ENCODE data around the gene BFSP2.
"Not testable (repeated sequence)": the region's sequence is repeated elsewhere in the genome, so short reads cannot be mapped to it uniquely, and the experiment has no call there.

BFSP2 gene

GRCh38 chr3:133492159-133492741 lies 92.4 kb downstream of the BFSP2 start:
- no peaks in the 10 kb centered on the region for H3K79me2 ChIP-seq (ENCODE audit: low read length)
- H3K4me2 ChIP-seq (ENCODE audit: low read length) = no peak overlapping the region
- H4K20me1 ChIP-seq (ENCODE audit: insufficient read depth, low read length) = no peaks in the 10 kb centered on the region
- H3K36me3 ChIP-seq (replicated peaks; ENCODE audit: low read depth, low read length) = no peaks in the 10 kb centered on the region
- no peak overlapping the region for H3K4me3 ChIP-seq (ENCODE audit: low read length)
- H3K4me1 ChIP-seq (ENCODE audit: low read length) = peaks cover 18% of the 10 kb centered on the region; the same call in 1 of the 2 replicates
- H3K27me3 ChIP-seq (ENCODE audit: low read depth, low read length) = no peaks in the 10 kb centered on the region
- H3K9me3 ChIP-seq (ENCODE audit: insufficient read depth, low read length) = peaks cover 5% of the 10 kb centered on the region; the same call in 1 of the 2 replicates
- no peak for TF ChIP-seq CTCF (IDR thresholded peaks at IDR 0.05; ENCODE audit: low read depth, low read length)
- TF ChIP-seq EZH2phosphoT487 (IDR thresholded peaks at IDR 0.05; ENCODE audit: low read depth) = no peak
- no peak overlapping the region for H3K9ac ChIP-seq (ENCODE audit: low read length)
- H3K27ac ChIP-seq (ENCODE audit: low read length) = no peak overlapping the region
- no peak overlapping the region for H2AFZ ChIP-seq (ENCODE audit: low read depth, low read length)

GRCh38 chr3:133494469-133494868 lies 94.6 kb downstream of the BFSP2 start:
- TF ChIP-seq EZH2phosphoT487 (IDR thresholded peaks at IDR 0.05; ENCODE audit: low read depth) (no peak), CTCF (IDR thresholded peaks at IDR 0.05; ENCODE audit: low read depth, low read length) (peak; percentile 42)
- H3K9me3 ChIP-seq (ENCODE audit: insufficient read depth, low read length) = peaks cover 5% of the 10 kb centered on the region; the same call in 1 of the 2 replicates
- no peaks in the 10 kb centered on the region for H3K27me3 ChIP-seq (ENCODE audit: low read depth, low read length)
- H3K4me1 ChIP-seq (ENCODE audit: low read length) = peaks cover 6% of the 10 kb centered on the region; the same call in 1 of the 2 replicates
- H3K27ac ChIP-seq (ENCODE audit: low read length) = no peak overlapping the region
- H4K20me1 ChIP-seq (ENCODE audit: insufficient read depth, low read length) = no peaks in the 10 kb centered on the region
- peak overlapping the region; percentile 10 for H3K4me2 ChIP-seq (ENCODE audit: low read length)
- no peak overlapping the region for H2AFZ ChIP-seq (ENCODE audit: low read depth, low read length)
- no peaks in the 10 kb centered on the region for H3K36me3 ChIP-seq (replicated peaks; ENCODE audit: low read depth, low read length)
- H3K79me2 ChIP-seq (ENCODE audit: low read length) = no peaks in the 10 kb centered on the region
- no peak overlapping the region for H3K4me3 ChIP-seq (ENCODE audit: low read length)
- no peak overlapping the region for H3K9ac ChIP-seq (ENCODE audit: low read length)

GRCh38 chr3:133502542-133502941 lies 102.7 kb downstream of the BFSP2 start:
- Histone ChIP-seq H3K27me3 (ENCODE audit: low read depth, low read length) (peaks cover 10% of the 10 kb centered on the region; the same call in 1 of the 2 replicates), H3K4me1 (ENCODE audit: low read length) (peaks cover 19% of the 10 kb centered on the region)
- H3K4me3 ChIP-seq (ENCODE audit: low read length); H2AFZ ChIP-seq (ENCODE audit: low read depth, low read length); H3K36me3 ChIP-seq (replicated peaks; ENCODE audit: low read depth, low read length); H3K9ac ChIP-seq (ENCODE audit: low read length); H4K20me1 ChIP-seq (ENCODE audit: insufficient read depth, low read length); H3K27ac ChIP-seq (ENCODE audit: low read length); H3K4me2 ChIP-seq (ENCODE audit: low read length); H3K9me3 ChIP-seq (ENCODE audit: insufficient read depth, low read length); H3K79me2 ChIP-seq (ENCODE audit: low read length): not testable (repeated sequence)

- Histone ChIP-seq H3K9ac (ENCODE audit: low read length) (no peak overlapping the region), H2AFZ (ENCODE audit: low read depth, low read length) (no peak overlapping the region), H3K36me3 (replicated peaks; ENCODE audit: low read depth, low read length) (no peaks in the 10 kb centered on the region), H3K27ac (ENCODE audit: low read length) (no peak overlapping the region), H3K4me2 (ENCODE audit: low read length) (no peak overlapping the region), H3K4me3 (ENCODE audit: low read length) (no peak overlapping the region), H3K27me3 (ENCODE audit: low read depth, low read length) (peaks cover 10% of the 10 kb centered on the region; the same call in 1 of the 2 replicates), H4K20me1 (ENCODE audit: insufficient read depth, low read length) (no peaks in the 10 kb centered on the region), H3K4me1 (ENCODE audit: low read length) (peaks cover 19% of the 10 kb centered on the region), H3K79me2 (ENCODE audit: low read length) (no peaks in the 10 kb centered on the region), H3K9me3 (ENCODE audit: insufficient read depth, low read length) (no peaks in the 10 kb centered on the region)
- TF ChIP-seq CTCF (IDR thresholded peaks at IDR 0.05; ENCODE audit: low read depth, low read length) = no peak
- TF ChIP-seq EZH2phosphoT487 (IDR thresholded peaks at IDR 0.05; ENCODE audit: low read depth) = no peak
Observed at GRCh38 chr3:133503409-133503808, 103.6 kb downstream of the BFSP2 start.

Data from OCI-LY3 (cell line).